22Rv1 (cell line): ENCODE measurements around the gene ATP10A.

Source experiments
- ZFX ChIP-seq: fragments of 450-650 bp; IDR thresholded peaks from 2 replicates; pipeline ENCODE4 v1.6.1; 2017; ENCODE audit warnings: antibody characterized with exemption, borderline replicate concordance
- TF ChIP-seq, protein P1 (sequence below): fragments of 450-650 bp; IDR thresholded peaks from 2 replicates; pipeline ENCODE4 v1.5.1; 2017; ENCODE audit warnings: mild to moderate bottlenecking

DNA sequence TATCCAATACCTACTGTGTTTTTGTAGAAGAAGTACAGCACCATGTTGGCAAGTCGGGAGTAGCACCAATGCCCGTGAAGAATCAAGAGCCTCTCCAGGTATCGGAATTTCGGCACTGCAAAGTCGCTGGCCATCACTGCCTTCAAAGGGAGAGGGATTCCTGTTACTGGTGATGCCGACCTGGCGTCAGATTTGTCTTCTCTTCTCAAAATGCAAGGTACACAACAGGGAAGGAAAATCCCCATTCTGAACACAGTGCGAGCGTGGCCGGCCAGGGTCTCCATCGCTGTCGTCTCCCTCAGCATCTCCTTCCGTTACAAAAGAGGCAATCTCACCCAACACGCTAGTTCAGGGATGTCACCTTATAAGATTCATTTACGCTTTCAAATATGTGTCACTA is 175.4 kb downstream of the ATP10A start:
- TF ChIP-seq, protein P1, sequence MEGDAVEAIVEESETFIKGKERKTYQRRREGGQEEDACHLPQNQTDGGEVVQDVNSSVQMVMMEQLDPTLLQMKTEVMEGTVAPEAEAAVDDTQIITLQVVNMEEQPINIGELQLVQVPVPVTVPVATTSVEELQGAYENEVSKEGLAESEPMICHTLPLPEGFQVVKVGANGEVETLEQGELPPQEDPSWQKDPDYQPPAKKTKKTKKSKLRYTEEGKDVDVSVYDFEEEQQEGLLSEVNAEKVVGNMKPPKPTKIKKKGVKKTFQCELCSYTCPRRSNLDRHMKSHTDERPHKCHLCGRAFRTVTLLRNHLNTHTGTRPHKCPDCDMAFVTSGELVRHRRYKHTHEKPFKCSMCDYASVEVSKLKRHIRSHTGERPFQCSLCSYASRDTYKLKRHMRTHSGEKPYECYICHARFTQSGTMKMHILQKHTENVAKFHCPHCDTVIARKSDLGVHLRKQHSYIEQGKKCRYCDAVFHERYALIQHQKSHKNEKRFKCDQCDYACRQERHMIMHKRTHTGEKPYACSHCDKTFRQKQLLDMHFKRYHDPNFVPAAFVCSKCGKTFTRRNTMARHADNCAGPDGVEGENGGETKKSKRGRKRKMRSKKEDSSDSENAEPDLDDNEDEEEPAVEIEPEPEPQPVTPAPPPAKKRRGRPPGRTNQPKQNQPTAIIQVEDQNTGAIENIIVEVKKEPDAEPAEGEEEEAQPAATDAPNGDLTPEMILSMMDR = no peak
- no peak for TF ChIP-seq ZFX
